IPS-15b (cell line): ENCODE data around the gene NADSYN1.

Source experiments
- H3K27me3 ChIP-seq: one replicate; pipeline ENCODE4 v1.6.1; 2013; ENCODE audit warnings: low read length; ENCODE audit not compliant: control insufficient read depth, insufficient read depth
- H3K36me3 ChIP-seq: one replicate; pipeline ENCODE4 v1.6.1; 2013; ENCODE audit warnings: low read length; ENCODE audit not compliant: control insufficient read depth, insufficient read depth
- H3K4me1 ChIP-seq: one replicate; pipeline ENCODE4 v1.6.1; 2013; ENCODE audit warnings: mild to moderate bottlenecking, low read length; ENCODE audit not compliant: control insufficient read depth, insufficient read depth
- H3K4me3 ChIP-seq: one replicate; pipeline ENCODE4 v1.5.1; 2013; ENCODE audit warnings: low read depth, low read length
- H3K9ac ChIP-seq: one replicate; pipeline ENCODE4 v1.6.1; 2013; ENCODE audit warnings: low read depth, mild to moderate bottlenecking, low read length
- H3K9me3 ChIP-seq: one replicate; pipeline ENCODE4 v1.6.1; 2013; ENCODE audit warnings: mild to moderate bottlenecking, low read length; ENCODE audit not compliant: control insufficient read depth, insufficient read depth

The NADSYN1 gene

GRCh38 chr11:71542382-71542781, 89.4 kb downstream of the NADSYN1 start:
- Histone ChIP-seq H3K4me3 (no peak overlapping the region), H3K36me3 (no peaks in the 10 kb centered on the region), H3K9ac (no peak overlapping the region), H3K4me1 (no peaks in the 10 kb centered on the region), H3K27me3 (no peaks in the 10 kb centered on the region), H3K9me3 (peaks cover 4% of the 10 kb centered on the region)

DNA sequence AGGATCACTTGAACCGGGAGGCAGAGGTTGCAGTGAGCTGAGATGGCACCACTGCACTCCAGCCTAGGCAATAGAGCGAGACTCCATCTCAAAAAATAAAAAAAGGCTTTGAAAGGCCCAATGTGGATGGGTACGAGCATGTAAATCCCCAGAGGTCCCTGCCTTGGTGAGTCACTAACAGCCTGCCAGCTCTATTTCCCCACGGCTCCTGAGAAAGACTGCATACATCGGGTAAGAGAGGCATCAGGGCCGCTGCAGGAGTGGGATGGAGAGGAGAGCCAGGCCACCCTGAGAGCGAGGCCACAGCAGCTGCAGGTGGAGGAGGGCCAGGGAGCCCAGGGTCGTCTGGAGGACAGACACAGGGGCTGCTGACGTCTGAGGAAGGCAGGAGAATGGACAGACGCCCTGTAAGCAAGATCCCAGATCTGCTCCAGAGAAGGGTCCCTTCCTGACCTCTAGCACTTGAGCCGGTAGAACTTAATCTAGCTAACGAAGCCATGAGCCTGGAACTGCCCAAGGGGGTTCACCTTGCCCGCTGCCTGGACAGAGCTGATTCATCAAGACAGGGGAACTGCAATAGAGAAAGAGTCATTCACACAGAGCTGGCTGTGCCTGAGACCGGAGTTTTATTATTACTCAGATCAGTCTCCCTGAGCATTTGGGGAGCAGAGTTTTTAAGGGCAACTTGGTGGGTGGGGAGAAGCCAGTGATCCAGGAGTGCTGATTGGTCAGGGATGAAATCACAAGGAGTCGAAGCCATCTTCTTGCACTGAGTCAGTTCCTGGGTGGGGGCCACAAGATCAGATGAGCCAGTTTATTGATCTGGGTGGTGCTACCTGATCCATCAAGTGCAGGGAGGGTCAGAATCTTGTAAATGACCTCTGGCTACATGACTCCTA, 90.1 kb downstream of the NADSYN1 start:
- Histone ChIP-seq H3K9ac (no peak overlapping the region), H3K27me3 (no peaks in the 10 kb centered on the region), H3K4me1 (no peaks in the 10 kb centered on the region), H3K36me3 (no peaks in the 10 kb centered on the region), H3K9me3 (peaks cover 4% of the 10 kb centered on the region), H3K4me3 (no peak overlapping the region)

- H3K9ac ChIP-seq, result no peak overlapping the region
- no peaks in the 10 kb centered on the region for H3K36me3 ChIP-seq
- peaks cover 4% of the 10 kb centered on the region for H3K9me3 ChIP-seq
- no peak overlapping the region for H3K4me3 ChIP-seq
- no peaks in the 10 kb centered on the region for H3K27me3 ChIP-seq
- no peaks in the 10 kb centered on the region for H3K4me1 ChIP-seq
Observed at GRCh38 chr11:71543866-71544265, 90.9 kb downstream of the NADSYN1 start.

GRCh38 chr11:71544525-71545214, 91.7 kb downstream of the NADSYN1 start:
- Histone ChIP-seq H3K9me3 (peaks cover 4% of the 10 kb centered on the region), H3K4me3 (no peak overlapping the region), H3K9ac (no peak overlapping the region), H3K36me3 (no peaks in the 10 kb centered on the region), H3K27me3 (no peaks in the 10 kb centered on the region), H3K4me1 (no peaks in the 10 kb centered on the region)

- no peaks in the 10 kb centered on the region for H3K27me3 ChIP-seq
- H3K9ac ChIP-seq, result no peak overlapping the region
- H3K9me3 ChIP-seq, result peaks cover 4% of the 10 kb centered on the region
- no peaks in the 10 kb centered on the region for H3K4me1 ChIP-seq
- H3K36me3 ChIP-seq, result no peaks in the 10 kb centered on the region
- no peak overlapping the region for H3K4me3 ChIP-seq
Observed at GRCh38 chr11:71545405-71545966, 92.5 kb downstream of the NADSYN1 start.

GRCh38 chr11:71548120-71548519, 95.1 kb downstream of the NADSYN1 start, which contains the start of gene KRTAP5-9:
KRTAP5-9 (plus strand) TSS chr11:71548420; CDS start chr11:71548658, 238 bp downstream.
- no peak within 1 kb of the TSS for H3K9ac ChIP-seq
- no peaks in the 10 kb centered on the region for H3K27me3 ChIP-seq
- no peak within 1 kb of the TSS for H3K4me3 ChIP-seq
- H3K4me1 ChIP-seq, result no peaks in the 10 kb centered on the region
- no peaks in the 10 kb centered on the region for H3K36me3 ChIP-seq
- H3K9me3 ChIP-seq, result peaks cover 4% of the 10 kb centered on the region

DNA sequence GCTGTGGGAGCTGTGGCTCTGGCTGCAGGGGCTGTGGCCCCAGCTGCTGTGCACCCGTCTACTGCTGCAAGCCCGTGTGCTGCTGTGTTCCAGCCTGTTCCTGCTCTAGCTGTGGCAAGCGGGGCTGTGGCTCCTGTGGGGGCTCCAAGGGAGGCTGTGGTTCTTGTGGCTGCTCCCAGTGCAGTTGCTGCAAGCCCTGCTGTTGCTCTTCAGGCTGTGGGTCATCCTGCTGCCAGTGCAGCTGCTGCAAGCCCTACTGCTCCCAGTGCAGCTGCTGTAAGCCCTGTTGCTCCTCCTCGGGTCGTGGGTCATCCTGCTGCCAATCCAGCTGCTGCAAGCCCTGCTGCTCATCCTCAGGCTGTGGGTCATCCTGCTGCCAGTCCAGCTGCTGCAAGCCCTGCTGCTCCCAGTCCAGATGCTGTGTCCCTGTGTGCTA, 95.7 kb downstream of the NADSYN1 start:
- no peaks in the 10 kb centered on the region for H3K4me1 ChIP-seq
- no peaks in the 10 kb centered on the region for H3K27me3 ChIP-seq
- H3K36me3 ChIP-seq, result no peaks in the 10 kb centered on the region
- peaks cover 4% of the 10 kb centered on the region for H3K9me3 ChIP-seq
- H3K4me3 ChIP-seq, result no peak overlapping the region
- no peak overlapping the region for H3K9ac ChIP-seq
